GM21360 (cell line): ENCODE data around the gene PYCR2.
"Not testable (repeated sequence)": the region's sequence is repeated elsewhere in the genome, so short reads cannot be mapped to it uniquely, and the experiment has no call there.

Experiments
- ATAC-seq: cut with Tn5 transposase; IDR thresholded peaks from one replicate; pipeline ENCODE4 v1.9.1; 2021; ENCODE audit warnings: mild to moderate bottlenecking, moderate library complexity; ENCODE audit not compliant: unreplicated experiment

PYCR2 gene

GRCh38 chr1:225943582-225943981 lies 19.5 kb upstream of the PYCR2 start:
- ATAC-seq: no peak

DNA sequence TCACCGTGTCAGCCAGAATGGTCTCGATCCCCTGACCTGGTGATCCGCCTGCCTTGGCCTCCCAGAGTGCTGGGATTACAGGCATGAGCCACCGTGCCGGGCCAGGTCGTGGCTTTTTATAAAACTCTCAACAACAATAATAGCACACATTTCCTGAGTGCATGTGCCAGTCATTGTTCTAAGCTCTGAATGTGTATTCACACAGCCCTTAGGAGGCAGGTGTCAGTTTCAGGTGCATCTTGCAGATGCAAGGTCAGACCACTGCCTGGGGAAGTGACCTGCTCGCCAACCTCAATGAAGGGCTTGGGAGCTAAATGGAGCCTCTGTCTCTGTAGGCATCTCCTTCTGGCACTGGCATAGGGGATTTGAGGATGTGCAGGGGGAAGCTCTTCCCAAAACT lies 18.5 kb upstream of the PYCR2 start:
- peak; percentile 77 for ATAC-seq

DNA sequence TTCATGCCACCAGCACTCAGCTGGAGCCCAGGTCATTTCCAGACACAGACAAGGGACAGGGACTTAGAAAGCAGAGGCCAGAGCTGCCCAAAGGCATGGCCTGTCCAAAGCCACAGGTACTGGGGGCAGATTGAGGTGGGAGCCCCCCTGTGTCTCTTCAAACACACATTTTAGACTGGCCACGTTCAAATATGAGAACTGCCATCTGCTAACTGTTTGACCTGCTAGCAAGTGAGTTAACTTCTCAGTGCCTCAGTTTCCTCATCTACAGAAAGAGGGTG lies 17.8 kb upstream of the PYCR2 start:
- no peak for ATAC-seq

DNA sequence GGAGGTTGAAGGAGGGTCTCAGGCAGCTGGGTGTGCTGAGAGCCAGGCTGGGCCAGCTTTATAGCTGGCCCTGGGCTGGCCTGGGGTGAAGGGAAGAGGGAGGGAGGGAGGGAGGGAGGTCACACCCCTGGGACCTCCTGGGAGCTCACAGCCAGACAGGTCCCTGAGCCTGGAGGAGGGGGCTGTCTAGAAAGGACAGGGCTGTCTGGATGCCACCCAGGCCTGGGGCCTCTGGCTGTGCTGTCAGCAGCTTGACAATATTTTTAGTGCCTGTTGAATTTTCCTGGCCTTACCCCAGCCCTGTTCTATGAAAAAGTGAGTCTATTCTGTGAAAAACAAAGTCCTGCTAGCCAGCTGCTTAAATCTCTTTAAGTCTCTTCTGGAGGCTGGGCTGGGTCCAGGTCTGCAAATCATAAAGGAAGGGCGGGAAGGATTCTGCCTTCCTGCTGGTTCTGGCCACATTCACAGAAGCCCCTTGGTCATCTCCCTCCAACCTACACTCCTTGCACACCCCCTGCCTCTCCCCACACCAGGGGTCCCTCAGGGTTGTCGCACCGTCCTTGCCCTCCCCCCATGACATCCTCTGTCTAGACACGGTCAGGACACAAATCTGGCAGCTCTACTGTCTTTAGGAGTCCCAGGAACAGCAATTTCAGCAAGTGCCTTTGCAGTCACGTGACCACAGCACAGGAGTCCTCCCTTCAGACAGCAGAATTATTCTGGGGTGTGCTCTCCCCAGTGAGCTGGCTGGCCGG lies 17.3 kb upstream of the PYCR2 start, which contains the start of gene LEFTY2:
Gene LEFTY2, minus strand, starts transcription at position 34 of the 755 bp plus-strand sequence. CDS start 80 bp downstream, outside the sequence.
- ATAC-seq: no peak

DNA sequence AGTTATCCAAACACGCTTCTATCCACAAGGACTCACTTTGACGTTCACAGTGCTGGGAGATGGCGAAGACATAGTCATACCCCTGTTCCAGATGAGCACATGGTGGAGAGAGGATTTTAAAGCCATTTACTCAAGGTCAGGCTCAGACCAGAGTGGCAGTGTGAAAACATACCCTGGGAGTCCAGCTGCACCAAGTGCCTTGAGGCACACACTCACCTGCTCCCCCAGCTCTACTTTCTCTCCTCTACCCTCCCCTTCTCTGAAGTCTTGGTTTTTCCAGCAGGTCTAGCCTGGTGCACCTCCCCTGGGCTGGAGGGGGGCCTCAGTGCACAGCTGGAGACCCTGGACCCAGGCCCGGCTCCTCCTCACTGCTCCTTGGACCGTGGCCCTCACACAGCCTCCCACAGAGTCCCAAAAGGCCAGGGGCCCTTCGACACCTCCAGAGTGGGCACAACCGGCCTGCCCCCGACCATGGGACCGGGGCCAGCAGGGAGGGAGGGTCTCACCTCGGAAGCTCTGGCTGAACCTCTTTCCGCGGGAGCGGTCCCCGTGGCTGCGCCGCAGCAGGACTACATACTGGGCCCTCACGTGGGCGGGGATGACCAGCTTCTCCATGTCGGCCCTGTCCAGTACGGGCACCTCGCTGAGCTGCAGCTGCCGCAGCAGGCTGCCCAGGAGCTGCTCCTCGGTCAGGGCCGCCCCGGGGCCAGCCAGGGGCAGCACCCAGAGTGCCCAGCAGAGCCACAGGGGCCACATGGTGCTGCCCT lies 16.5 kb upstream of the PYCR2 start:
- ATAC-seq: no peak

- ATAC-seq: not testable (repeated sequence)
These were observed 15.9 kb upstream of the PYCR2 start for GRCh38 chr1:225939939-225940310.

GRCh38 chr1:225939097-225939938 lies 15.3 kb upstream of the PYCR2 start:
- not testable (repeated sequence) for ATAC-seq

DNA sequence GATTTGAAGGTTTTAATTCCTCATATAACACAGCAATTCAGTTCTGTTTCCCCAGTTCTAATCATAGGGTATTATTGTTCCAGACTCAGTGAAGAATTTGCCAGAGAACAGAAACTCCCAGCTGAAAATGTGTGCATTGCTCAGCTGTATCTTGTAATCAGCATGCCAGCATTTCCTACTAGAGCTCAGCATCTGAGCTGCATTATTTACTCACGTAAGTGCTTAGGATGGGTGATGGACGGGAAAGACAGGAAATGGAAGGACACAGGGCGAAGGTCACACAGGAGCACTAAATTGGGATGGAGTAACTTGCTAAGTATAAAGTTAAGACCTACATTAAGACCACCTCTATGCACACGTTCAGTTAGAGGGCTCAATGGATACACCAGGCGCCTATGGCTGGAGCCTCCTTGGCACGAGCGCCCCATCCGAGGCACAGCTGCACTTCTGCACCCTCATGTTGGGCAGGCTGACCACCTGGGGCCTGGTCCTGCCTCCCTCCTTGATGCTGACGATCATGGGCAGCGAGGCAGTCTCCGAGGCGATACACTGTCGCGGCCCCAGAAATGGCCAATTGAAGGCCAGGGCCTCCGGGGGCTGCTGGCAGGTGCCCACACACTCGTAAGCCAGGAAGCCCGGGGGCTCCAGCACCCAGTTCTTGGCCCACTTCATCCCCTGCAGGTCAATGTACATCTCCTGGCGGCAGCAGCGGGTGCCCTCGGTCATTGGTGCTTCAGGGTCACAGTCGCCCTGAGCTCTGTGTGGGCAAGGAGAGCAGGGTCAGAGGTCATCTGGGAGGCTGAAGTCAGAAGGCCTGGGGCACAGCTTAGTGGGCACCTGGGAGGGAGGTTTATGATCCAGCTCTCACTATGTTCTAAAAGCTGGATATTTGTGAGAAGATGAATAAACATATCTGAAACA lies 13.3 kb upstream of the PYCR2 start:
- no peak for ATAC-seq

GRCh38 chr1:225936523-225936922 lies 12.5 kb upstream of the PYCR2 start:
- ATAC-seq: no peak

DNA sequence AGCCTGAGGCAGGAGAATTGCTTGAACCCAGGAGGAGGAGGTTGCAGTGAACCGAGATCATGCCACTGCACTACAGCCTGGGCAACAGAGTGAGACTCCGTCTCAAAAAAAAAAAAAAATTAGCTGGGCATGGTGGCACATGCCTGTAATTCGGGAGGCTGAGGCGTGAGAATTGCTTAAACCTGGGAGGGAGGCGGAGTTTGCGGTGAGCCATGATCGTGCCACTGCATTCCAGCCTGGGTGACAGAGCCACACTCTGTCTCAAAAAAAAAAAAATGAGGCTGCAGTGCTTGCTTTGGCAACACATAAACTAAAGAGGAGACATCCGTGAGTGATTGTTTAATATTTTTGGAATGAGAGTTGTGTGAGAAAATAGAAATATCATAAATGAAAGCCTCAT lies 12.0 kb upstream of the PYCR2 start:
- ATAC-seq: not testable (repeated sequence)

- ATAC-seq: no peak
These were observed 10.7 kb upstream of the PYCR2 start for GRCh38 chr1:225934711-225935110.

- no peak for ATAC-seq
These were observed 9.0 kb upstream of the PYCR2 start for GRCh38 chr1:225933072-225933471.

DNA sequence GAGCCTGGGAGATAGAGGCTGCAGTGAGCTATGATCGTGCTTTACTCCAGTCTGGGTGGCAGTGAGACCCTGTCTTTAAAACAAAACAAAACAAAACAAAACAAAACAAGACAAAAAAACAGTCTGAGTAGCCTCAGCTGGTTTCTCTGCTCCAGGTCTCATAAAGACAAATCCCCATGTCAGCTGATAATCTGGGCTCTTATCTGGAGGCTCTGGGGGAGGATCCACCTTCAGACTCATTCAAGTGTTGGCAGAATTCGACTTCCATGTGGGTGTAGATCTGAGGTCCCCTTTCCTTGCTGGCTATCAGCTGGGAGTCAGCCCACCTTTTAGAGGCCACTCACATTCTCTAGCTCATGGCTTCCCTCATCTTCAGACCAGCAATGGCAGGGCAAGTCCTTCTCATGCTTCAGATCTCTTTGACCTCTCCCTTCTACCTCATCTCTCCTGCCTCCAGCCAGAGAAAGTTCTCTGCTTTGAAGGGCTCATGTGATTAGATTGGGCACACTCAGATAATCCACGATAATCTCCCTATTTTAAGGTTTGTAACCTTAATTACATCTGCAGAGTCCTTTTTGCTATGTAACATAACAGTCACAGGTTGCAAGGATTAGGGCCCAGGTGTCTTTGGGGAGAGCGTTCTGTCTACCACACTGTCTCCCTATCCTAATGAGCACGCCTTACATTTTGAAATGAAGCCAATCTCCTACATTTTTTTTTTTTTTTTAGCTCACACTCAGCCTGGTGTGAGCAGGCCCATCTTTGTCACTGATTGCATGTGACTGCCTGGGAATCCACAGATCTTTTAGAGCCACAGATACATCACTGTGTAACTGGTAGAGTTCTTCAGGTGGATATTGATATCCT lies 7.5 kb upstream of the PYCR2 start:
- ATAC-seq: no peak

GRCh38 chr1:225930566-225930965 lies 6.5 kb upstream of the PYCR2 start:
- no peak for ATAC-seq

- not testable (repeated sequence) for ATAC-seq
These were observed 5.4 kb upstream of the PYCR2 start for GRCh38 chr1:225929462-225929861.

- ATAC-seq: no peak
These were observed 4.4 kb upstream of the PYCR2 start for GRCh38 chr1:225928186-225929175.

- no peak for ATAC-seq
These were observed 2.6 kb upstream of the PYCR2 start for GRCh38 chr1:225926551-225927113.

GRCh38 chr1:225923381-225923691 lies 714 bp downstream of the PYCR2 start:
- no peak for ATAC-seq
